WI38 (cell line): ENCODE measurements around the gene TOMM70.

ENCODE experiments used
- H3K4me3 ChIP-seq: 2 replicates; pipeline ENCODE4 v1.5.1; 2011; ENCODE audit warnings: low read depth, mild to moderate bottlenecking, control low read depth, low read length
- CTCF ChIP-seq: IDR thresholded peaks from 2 replicates; pipeline ENCODE4 v1.5.1; 2012; ENCODE audit warnings: low read depth, mild to moderate bottlenecking, control low read depth, low read length

The TOMM70 gene

DNA sequence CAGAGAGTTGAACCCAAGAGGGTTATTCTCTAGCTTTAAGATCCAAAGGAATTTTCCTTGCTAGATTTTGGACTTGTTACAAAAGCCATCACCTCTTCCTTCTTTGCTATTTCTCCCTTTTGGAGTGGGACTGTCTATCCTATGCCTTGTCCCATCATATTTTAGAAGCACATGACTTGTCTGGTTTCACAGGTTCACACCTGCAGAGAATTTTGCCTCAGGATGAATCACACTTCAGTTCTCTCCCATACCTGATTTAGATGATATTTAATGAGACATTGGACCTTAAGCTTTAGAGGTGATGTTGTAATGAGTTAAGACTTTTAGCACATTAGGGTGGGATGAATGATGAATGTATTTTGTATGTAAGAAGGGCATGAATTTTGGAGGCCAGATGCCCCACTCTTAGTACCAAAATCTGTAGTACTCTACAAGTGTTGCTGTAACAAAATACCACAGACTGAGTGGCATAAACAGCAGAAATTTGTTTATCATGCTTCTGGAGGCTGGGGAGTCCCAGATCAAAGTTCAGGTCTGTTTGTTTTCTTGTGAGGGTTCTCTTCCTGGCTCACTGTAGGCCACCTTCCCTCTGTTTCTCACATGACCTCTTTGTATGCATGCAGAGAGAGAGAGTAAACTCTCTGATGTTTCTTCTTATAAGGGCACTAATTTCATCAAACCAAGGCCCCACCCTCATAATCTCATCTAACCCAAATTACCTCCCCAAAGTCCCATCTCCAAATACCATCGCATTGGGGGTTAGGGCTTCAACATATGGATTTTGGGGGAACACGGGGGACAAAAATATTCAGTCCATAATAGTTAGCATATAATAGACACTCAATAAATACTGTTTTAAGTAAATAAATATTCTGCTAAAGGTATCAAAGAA, 10.4 kb upstream of the TOMM70 start:
- TF ChIP-seq CTCF, result no peak
- no peak overlapping the region for H3K4me3 ChIP-seq

- H3K4me3 ChIP-seq, result no peak overlapping the region
- no peak for TF ChIP-seq CTCF
Observed at GRCh38 chr3:100407977-100408532, 7.2 kb upstream of the TOMM70 start.

DNA sequence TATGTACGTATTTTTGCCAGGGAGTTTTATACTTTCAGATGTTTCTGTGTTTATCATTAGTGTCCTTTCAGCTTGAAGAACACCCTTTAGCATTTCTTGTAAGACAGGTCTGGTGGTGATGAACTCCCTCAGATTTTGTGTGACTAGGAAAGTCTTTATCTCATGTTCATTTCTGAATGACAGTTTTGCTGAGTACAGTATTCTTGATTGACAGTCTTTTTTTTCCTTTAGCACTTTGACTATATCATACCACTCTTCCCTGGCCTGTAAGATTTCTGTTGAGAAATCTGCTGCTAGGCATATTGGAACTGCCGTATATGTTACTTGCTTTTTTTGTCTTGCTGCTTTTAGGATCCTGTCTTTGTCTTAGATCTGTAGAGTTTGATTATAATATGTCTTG, 6.3 kb upstream of the TOMM70 start:
- TF ChIP-seq CTCF, result no peak
- H3K4me3 ChIP-seq, result no peak overlapping the region

- TF ChIP-seq CTCF, result no peak
- no peak overlapping the region for H3K4me3 ChIP-seq
Observed at GRCh38 chr3:100404250-100404548, 3.3 kb upstream of the TOMM70 start.

GRCh38 chr3:100403362-100404249, 2.7 kb upstream of the TOMM70 start:
- no peak for TF ChIP-seq CTCF
- peak overlapping the region; percentile 70 for H3K4me3 ChIP-seq

DNA sequence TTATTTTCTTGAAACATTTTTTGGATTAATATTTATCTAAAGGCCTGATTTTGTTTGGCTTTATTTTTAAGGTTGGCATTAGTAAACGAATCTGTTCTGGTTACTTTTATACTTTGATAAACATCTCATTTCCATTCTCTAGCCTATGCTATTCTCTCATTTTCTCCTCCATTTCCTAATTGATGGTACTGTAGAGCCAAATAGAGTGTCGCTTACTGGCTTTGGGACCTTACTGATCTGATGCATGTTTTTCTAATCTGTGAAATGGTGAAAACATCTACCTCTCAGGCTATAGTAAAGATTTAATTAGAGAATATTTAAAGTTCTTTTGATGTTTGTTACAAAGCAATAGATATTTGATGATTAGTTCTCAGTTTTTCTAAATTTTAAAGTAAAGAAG, 2.0 kb upstream of the TOMM70 start:
- peak overlapping the region; percentile 70 for H3K4me3 ChIP-seq
- no peak for TF ChIP-seq CTCF
